Left ventricle myocardium inferior (tissue), 1 donor: ENCODE measurements around the gene QTRT2. TPM values are rescaled to one million over a fixed set of nuclear protein-coding genes. Genes with fewer than 3 reads are reported as not detected.

Experiments used
- DNase-seq: peaks from one replicate; pipeline ENCODE4 v3.0.0-alpha.2; 2020
- H3K27ac ChIP-seq: fragments of 200-600 bp; replicated peaks from 2 replicates; pipeline ENCODE4 v1.8.0; 2021
- H3K27me3 ChIP-seq: fragments of 200-600 bp; 2 replicates; pipeline ENCODE4 v1.8.0; 2021; ENCODE audit warnings: low read depth
- H3K36me3 ChIP-seq: fragments of 200-600 bp; 2 replicates; pipeline ENCODE4 v1.8.0; 2021
- H3K4me1 ChIP-seq: fragments of 200-600 bp; 2 replicates; pipeline ENCODE4 v1.8.0; 2021
- H3K4me3 ChIP-seq: fragments of 200-600 bp; 2 replicates; pipeline ENCODE4 v1.8.0; 2021; ENCODE audit warnings: mild to moderate bottlenecking, moderate library complexity
- H3K9me3 ChIP-seq: fragments of 200-600 bp; replicated peaks from 2 replicates; pipeline ENCODE4 v1.8.0; 2021
- CTCF ChIP-seq: fragments of 200-600 bp; IDR thresholded peaks from 2 replicates; pipeline ENCODE4 v1.8.0; 2021; ENCODE audit warnings: antibody characterized with exemption, mild to moderate bottlenecking, borderline replicate concordance
- intact Hi-C: fragments of 100-400 bp; cut with micrococcal nuclease; formaldehyde crosslinking; loops from one replicate; pipeline ENCODE4 v1.11.0; 2022
- total RNA-seq: library from RNA; stranded (reverse); fragmentation: NEBNext Ultra II Directional; extraction: Animal tissue kit (Norgen Biotek cat#: 25700); gene quantifications from one replicate; pipeline ENCODE4 v1.2.1, GENCODE V29; 2021
- donor health status: DM: no; HTN: yes; CAD: no; lungs with severe emphysema.

The QTRT2 gene
- total RNA-seq, 1 donor from 2014 or later, result 4.1 TPM

GRCh38 chr3:114022145-114022802 is 34.3 kb upstream of the QTRT2 start:
- no peak for TF ChIP-seq CTCF
- H3K9me3 ChIP-seq, result no peaks in the 10 kb centered on the region
- intact Hi-C loops, result no loop called here

GRCh38 chr3:114025451-114025850 is 31.1 kb upstream of the QTRT2 start:
- Histone ChIP-seq H3K27ac (no peak overlapping the region), H3K4me1 (no peaks in the 10 kb centered on the region), H3K9me3 (no peaks in the 10 kb centered on the region), H3K27me3 (no peaks in the 10 kb centered on the region), H3K36me3 (no peaks in the 10 kb centered on the region), H3K4me3 (no peak overlapping the region)
- TF ChIP-seq CTCF, result no peak
- intact Hi-C loops, result no loop called here
- DNase-seq, result no peak

More at GRCh38 chr3:114022145-114022802, 34.3 kb upstream of the QTRT2 start:
- no peak overlapping the region for H3K27ac ChIP-seq
- no peaks in the 10 kb centered on the region for H3K4me1 ChIP-seq
- no peaks in the 10 kb centered on the region for H3K36me3 ChIP-seq
- no peak for DNase-seq
- no peak overlapping the region for H3K4me3 ChIP-seq
- H3K27me3 ChIP-seq, result no peaks in the 10 kb centered on the region

GRCh38 chr3:114026331-114026730 is 30.2 kb upstream of the QTRT2 start:
- Histone ChIP-seq H3K27ac (no peak overlapping the region), H3K4me3 (no peak overlapping the region), H3K27me3 (no peaks in the 10 kb centered on the region), H3K9me3 (no peaks in the 10 kb centered on the region), H3K4me1 (no peaks in the 10 kb centered on the region), H3K36me3 (no peaks in the 10 kb centered on the region)
- no peak for DNase-seq
- TF ChIP-seq CTCF, result no peak
- intact Hi-C loops, result no loop called here

- Histone ChIP-seq H3K9me3 (no peaks in the 10 kb centered on the region), H3K4me1 (no peaks in the 10 kb centered on the region), H3K36me3 (peaks cover 20% of the 10 kb centered on the region), H3K27ac (no peak overlapping the region), H3K27me3 (no peaks in the 10 kb centered on the region), H3K4me3 (no peak overlapping the region)
- intact Hi-C loops, result no loop called here
- no peak for DNase-seq
- no peak for TF ChIP-seq CTCF
These were observed 22.8 kb upstream of the QTRT2 start for GRCh38 chr3:114033721-114034120.

- H3K27me3 ChIP-seq, result no peaks in the 10 kb centered on the region
- no peak overlapping the region for H3K27ac ChIP-seq
- H3K9me3 ChIP-seq, result no peaks in the 10 kb centered on the region
- H3K36me3 ChIP-seq, result peaks cover 25% of the 10 kb centered on the region
- intact Hi-C loops, result no loop called here
- DNase-seq, result no peak
- no peak overlapping the region for H3K4me3 ChIP-seq
- H3K4me1 ChIP-seq, result no peaks in the 10 kb centered on the region
- TF ChIP-seq CTCF, result no peak
These were observed 22.3 kb upstream of the QTRT2 start for GRCh38 chr3:114034211-114034610.
